Measurements from ENCODE around the gene MBP.

DNA sequence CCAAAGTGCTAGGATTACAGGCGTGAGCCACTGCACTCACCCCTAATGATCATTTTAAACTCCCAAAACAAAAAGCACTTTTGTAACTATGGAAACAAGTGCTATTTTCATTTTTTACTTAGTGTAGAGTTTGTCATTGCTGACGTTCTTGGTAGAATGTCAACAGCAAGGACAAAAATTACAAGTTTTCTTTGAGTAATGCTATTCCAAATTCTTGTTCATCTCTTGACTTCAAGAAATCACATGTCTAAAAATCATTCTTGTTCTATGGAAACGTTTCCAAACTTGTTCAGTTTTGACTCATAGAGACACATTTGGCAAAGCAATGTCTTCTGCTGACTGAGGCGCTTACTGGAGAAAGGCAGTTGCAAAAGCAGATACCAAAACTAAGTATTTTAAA lies 82.6 kb downstream of the MBP start:
- TF ChIP-seq EZH2phosphoT487 (IDR thresholded peaks at IDR 0.05; ENCODE audit: unreplicated experiment) = no peak
- no peak for TF ChIP-seq EZH2 (IDR thresholded peaks at IDR 0.05; ENCODE audit: low read depth, unreplicated experiment)
- TF ChIP-seq, protein P1, sequence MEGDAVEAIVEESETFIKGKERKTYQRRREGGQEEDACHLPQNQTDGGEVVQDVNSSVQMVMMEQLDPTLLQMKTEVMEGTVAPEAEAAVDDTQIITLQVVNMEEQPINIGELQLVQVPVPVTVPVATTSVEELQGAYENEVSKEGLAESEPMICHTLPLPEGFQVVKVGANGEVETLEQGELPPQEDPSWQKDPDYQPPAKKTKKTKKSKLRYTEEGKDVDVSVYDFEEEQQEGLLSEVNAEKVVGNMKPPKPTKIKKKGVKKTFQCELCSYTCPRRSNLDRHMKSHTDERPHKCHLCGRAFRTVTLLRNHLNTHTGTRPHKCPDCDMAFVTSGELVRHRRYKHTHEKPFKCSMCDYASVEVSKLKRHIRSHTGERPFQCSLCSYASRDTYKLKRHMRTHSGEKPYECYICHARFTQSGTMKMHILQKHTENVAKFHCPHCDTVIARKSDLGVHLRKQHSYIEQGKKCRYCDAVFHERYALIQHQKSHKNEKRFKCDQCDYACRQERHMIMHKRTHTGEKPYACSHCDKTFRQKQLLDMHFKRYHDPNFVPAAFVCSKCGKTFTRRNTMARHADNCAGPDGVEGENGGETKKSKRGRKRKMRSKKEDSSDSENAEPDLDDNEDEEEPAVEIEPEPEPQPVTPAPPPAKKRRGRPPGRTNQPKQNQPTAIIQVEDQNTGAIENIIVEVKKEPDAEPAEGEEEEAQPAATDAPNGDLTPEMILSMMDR (conservative IDR thresholded peaks at IDR 0.05; ENCODE audit: low read depth in 2 of 2) = no peak
- TF ChIP-seq POLR2AphosphoS5 (IDR thresholded peaks at IDR 0.05; ENCODE audit: low read depth) = no peak
- no peak for TF ChIP-seq CREB1 (CRISPR knock-in tag; IDR thresholded peaks at IDR 0.05; ENCODE audit: low read depth)
- no peak for TF ChIP-seq ZNF331 (CRISPR knock-in tag; IDR thresholded peaks at IDR 0.05; ENCODE audit: low read depth)
- TF ChIP-seq REST (IDR thresholded peaks at IDR 0.05; ENCODE audit: unreplicated experiment) = no peak
- no peak for TF ChIP-seq NANOG (IDR thresholded peaks at IDR 0.05; ENCODE audit: borderline replicate concordance)
- TF ChIP-seq ZNF114 (CRISPR knock-in tag; IDR thresholded peaks at IDR 0.05) = no peak
- TF ChIP-seq JUNB (IDR thresholded peaks at IDR 0.05; ENCODE audit: unreplicated experiment) = no peak
- TF ChIP-seq, protein P2, sequence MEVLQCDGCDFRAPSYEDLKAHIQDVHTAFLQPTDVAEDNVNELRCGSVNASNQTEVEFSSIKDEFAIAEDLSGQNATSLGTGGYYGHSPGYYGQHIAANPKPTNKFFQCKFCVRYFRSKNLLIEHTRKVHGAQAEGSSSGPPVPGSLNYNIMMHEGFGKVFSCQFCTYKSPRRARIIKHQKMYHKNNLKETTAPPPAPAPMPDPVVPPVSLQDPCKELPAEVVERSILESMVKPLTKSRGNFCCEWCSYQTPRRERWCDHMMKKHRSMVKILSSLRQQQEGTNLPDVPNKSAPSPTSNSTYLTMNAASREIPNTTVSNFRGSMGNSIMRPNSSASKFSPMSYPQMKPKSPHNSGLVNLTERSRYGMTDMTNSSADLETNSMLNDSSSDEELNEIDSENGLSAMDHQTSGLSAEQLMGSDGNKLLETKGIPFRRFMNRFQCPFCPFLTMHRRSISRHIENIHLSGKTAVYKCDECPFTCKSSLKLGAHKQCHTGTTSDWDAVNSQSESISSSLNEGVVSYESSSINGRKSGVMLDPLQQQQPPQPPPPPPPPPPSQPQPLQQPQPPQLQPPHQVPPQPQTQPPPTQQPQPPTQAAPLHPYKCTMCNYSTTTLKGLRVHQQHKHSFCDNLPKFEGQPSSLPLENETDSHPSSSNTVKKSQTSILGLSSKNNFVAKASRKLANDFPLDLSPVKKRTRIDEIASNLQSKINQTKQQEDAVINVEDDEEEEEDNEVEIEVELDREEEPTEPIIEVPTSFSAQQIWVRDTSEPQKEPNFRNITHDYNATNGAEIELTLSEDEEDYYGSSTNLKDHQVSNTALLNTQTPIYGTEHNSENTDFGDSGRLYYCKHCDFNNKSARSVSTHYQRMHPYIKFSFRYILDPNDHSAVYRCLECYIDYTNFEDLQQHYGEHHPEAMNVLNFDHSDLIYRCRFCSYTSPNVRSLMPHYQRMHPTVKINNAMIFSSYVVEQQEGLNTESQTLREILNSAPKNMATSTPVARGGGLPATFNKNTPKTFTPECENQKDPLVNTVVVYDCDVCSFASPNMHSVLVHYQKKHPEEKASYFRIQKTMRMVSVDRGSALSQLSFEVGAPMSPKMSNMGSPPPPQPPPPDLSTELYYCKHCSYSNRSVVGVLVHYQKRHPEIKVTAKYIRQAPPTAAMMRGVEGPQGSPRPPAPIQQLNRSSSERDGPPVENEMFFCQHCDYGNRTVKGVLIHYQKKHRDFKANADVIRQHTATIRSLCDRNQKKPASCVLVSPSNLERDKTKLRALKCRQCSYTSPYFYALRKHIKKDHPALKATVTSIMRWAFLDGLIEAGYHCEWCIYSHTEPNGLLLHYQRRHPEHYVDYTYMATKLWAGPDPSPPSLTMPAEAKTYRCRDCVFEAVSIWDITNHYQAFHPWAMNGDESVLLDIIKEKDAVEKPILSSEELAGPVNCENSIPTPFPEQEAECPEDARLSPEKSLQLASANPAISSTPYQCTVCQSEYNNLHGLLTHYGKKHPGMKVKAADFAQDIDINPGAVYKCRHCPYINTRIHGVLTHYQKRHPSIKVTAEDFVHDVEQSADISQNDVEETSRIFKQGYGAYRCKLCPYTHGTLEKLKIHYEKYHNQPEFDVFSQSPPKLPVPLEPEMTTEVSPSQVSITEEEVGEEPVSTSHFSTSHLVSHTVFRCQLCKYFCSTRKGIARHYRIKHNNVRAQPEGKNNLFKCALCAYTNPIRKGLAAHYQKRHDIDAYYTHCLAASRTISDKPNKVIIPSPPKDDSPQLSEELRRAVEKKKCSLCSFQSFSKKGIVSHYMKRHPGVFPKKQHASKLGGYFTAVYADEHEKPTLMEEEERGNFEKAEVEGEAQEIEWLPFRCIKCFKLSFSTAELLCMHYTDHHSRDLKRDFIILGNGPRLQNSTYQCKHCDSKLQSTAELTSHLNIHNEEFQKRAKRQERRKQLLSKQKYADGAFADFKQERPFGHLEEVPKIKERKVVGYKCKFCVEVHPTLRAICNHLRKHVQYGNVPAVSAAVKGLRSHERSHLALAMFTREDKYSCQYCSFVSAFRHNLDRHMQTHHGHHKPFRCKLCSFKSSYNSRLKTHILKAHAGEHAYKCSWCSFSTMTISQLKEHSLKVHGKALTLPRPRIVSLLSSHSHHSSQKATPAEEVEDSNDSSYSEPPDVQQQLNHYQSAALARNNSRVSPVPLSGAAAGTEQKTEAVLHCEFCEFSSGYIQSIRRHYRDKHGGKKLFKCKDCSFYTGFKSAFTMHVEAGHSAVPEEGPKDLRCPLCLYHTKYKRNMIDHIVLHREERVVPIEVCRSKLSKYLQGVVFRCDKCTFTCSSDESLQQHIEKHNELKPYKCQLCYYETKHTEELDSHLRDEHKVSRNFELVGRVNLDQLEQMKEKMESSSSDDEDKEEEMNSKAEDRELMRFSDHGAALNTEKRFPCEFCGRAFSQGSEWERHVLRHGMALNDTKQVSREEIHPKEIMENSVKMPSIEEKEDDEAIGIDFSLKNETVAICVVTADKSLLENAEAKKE (CRISPR knock-in tag; IDR thresholded peaks at IDR 0.05) = no peak

All from GM23338 (cell line).